GM12878 (cell line): ENCODE results near the gene SHFL.

ENCODE experiments used
- CBX5 ChIP-seq: sonication (generic); IDR thresholded peaks from 2 replicates; pipeline ENCODE4 v1.6.1; 2016; ENCODE audit warnings: low read depth, moderate library complexity, mild to moderate bottlenecking, inconsistent platforms
- CHD4 ChIP-seq: fragments of 200-600 bp; sonication (generic); IDR thresholded peaks from 2 replicates; pipeline ENCODE4 v1.6.1; 2016; ENCODE audit warnings: mild to moderate bottlenecking
- CTCF ChIP-seq, 3 experiments: IDR thresholded peaks in 2 of 3; conservative IDR thresholded peaks in 1 of 3; 2 replicates each; pipeline ENCODE4 v1.5.1; 2011; ENCODE audit warnings: low read depth in 3 of 3, low read length in 3 of 3, mild to moderate bottlenecking in 3 of 3, control low read depth in 2 of 3, moderate library complexity in 2 of 3, inconsistent platforms in 1 of 3, mixed read lengths in 1 of 3; ENCODE audit not compliant: control insufficient read depth in 2 of 3, insufficient read depth in 1 of 3; ENCODE audit errors: extremely low read depth in 1 of 3
- DPF2 ChIP-seq: fragments of 450-650 bp; IDR thresholded peaks from 2 replicates; pipeline ENCODE4 v1.6.1; 2017; ENCODE audit warnings: mild to moderate bottlenecking
- EP300 ChIP-seq, 2 experiments: fragments of 150-350 bp in 1 of 2; IDR thresholded peaks; 2 replicates each; pipeline ENCODE4 v1.6.1; 2011 to 2012; ENCODE audit warnings: low read depth in 2 of 2, low read length in 2 of 2, borderline replicate concordance in 1 of 2, improper control_type of control experiment in 1 of 2, inconsistent platforms in 1 of 2; ENCODE audit not compliant: control insufficient read depth in 1 of 2
- FOXM1 ChIP-seq: IDR thresholded peaks from 2 replicates; pipeline ENCODE4 v1.6.1; 2012; ENCODE audit warnings: low read depth, mild to moderate bottlenecking, inconsistent platforms, low read length, moderate library complexity
- MAX ChIP-seq: IDR thresholded peaks from 2 replicates; pipeline ENCODE4 v1.6.1; 2012; ENCODE audit warnings: low read depth, low read length, improper control_type of control experiment
- PBX3 ChIP-seq: IDR thresholded peaks from 2 replicates; pipeline ENCODE4 v1.6.1; 2011; ENCODE audit warnings: mild to moderate bottlenecking, low read depth, low read length, moderate library complexity; ENCODE audit not compliant: insufficient replicate concordance
- POLR2AphosphoS5 ChIP-seq: IDR thresholded peaks from 2 replicates; pipeline ENCODE4 v1.6.1; 2011; ENCODE audit warnings: mild to moderate bottlenecking, low read length, inconsistent platforms
- TARDBP ChIP-seq: IDR thresholded peaks from 2 replicates; pipeline ENCODE4 v1.6.1; 2016; ENCODE audit warnings: borderline replicate concordance
- TCF12 ChIP-seq: IDR thresholded peaks from 2 replicates; pipeline ENCODE4 v1.6.1; 2011; ENCODE audit warnings: low read depth, mild to moderate bottlenecking, low read length
- ZNF217 ChIP-seq: fragments of 450-650 bp; IDR thresholded peaks from 2 replicates; pipeline ENCODE4 v1.6.1; 2017; ENCODE audit warnings: antibody characterized with exemption, mild to moderate bottlenecking
- ZNF384 ChIP-seq: IDR thresholded peaks from 2 replicates; pipeline ENCODE4 v1.6.1; 2012; ENCODE audit warnings: low read depth, mild to moderate bottlenecking, low read length, improper control_type of control experiment, borderline replicate concordance

GRCh38 chr19:10124429-10124828 is 38.3 kb downstream of the SHFL start:
- TF ChIP-seq PBX3 (no peak), TARDBP (no peak), CTCF (IDR thresholded peaks at IDR 0.05 in 2 of 3, conservative IDR thresholded peaks at IDR 0.05 in 1 of 3; ENCODE audit: control insufficient read depth in 2 of 3, extremely low read depth in 1 of 3, insufficient read depth in 1 of 3, low read depth in 3 of 3, low read length in 3 of 3) (no peak), FOXM1 (no peak), TCF12 (no peak), ZNF384 (no peak), DPF2 (no peak), MAX (no peak), CHD4 (no peak), POLR2AphosphoS5 (no peak), EP300 (IDR thresholded peaks at IDR 0.05; ENCODE audit: borderline replicate concordance in 1 of 2, control insufficient read depth in 1 of 2, low read depth in 2 of 2, low read length in 2 of 2) (no peak), ZNF217 (no peak), CBX5 (no peak)
